ENCODE data around the gene ZMIZ1. TPM values are rescaled to one million over a fixed set of nuclear protein-coding genes. Genes with fewer than 3 reads are reported as not detected.

The ZMIZ1 gene
- total RNA-seq, 1 donor from 2014 or later: 67.6 TPM

DNA sequence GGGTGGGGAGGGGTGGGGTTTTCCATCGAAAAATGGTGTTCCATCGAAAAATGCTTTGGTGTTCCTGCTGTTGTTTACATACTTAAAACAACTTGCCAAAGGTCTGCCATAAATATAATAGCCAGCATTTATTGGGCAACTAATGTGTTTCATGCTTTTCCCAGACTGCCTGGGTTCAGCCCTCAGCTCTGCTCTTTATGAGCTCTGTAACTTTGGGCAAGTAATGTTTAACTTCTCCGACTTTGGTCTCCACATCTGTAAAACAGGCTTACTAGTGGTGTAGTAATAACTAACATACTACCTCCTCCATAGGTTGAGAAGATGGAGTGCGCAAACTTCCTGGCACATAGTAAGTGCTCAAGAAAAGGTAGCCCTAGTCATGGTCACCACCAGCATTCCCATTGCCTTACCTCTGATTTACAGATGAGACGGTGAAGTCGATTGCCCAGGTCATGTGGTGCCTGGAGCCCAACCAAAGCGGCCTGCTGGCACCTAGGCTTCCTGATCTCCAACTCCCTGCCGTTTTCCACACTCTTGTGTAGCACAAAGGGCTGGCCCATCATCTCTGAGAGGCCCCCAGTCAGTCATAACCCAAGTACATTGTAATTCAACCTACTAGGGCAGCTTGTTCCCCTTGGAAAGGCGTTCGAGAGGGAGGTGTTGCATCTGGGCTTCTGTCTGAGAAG lies 8.9 kb downstream of the ZMIZ1 start:
- H3K4me3 Mint-ChIP-seq: no peak overlapping the region
- peaks cover 5% of the 10 kb centered on the region for H3K27me3 Mint-ChIP-seq (ENCODE audit: insufficient read depth)
- H3K9me3 Mint-ChIP-seq: no peaks in the 10 kb centered on the region
- no peaks in the 10 kb centered on the region for H3K36me3 Mint-ChIP-seq (ENCODE audit: low read depth)
- no peak overlapping the region for H3K27ac Mint-ChIP-seq
- no peaks in the 10 kb centered on the region for H3K4me1 Mint-ChIP-seq (ENCODE audit: low read depth)
- DNase-seq (ENCODE audit: low spot score): no peak
- intact Hi-C loops (cut with micrococcal nuclease): no loop called here

DNA sequence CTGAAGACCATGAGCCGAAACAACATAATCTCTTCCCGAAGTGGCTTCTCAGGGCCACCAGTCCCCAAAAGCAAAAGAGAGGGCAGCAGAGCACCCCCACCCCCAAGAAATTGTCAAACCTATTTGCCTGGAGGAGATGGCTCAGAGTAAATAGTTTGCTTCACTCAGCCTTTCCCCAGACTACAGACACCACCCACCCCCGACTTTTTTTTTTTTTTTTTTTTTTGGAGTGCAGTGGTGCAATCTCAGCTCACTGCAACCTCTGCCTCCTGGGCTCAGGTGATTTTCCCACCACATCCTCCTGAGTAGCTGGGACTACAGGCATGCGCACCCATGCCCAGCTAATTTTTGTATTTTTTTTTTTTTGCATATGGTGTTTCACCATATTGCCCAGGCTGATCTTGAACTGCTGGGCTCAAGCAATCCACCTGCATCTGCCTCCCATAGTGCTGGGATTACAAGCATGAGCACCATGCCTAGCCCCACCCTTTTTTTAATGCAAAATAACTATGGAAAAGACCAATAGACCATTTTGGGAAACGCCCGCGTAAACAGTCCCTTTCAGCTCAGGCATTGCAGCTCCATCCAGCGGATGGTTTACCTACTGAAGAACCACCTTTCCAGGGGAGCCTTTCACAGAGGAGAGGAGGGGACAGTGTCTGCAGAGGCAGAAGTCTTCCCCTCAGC lies 9.7 kb downstream of the ZMIZ1 start:
- Mint-ChIP-seq H3K27ac (no peak overlapping the region), H3K4me1 (ENCODE audit: low read depth) (peaks cover 8% of the 10 kb centered on the region), H3K9me3 (no peaks in the 10 kb centered on the region), H3K27me3 (ENCODE audit: insufficient read depth) (peaks cover 2% of the 10 kb centered on the region), H3K4me3 (no peak overlapping the region), H3K36me3 (ENCODE audit: low read depth) (no peaks in the 10 kb centered on the region)
- DNase-seq (ENCODE audit: low spot score): no peak
- intact Hi-C loops (cut with micrococcal nuclease): no loop called here

DNA sequence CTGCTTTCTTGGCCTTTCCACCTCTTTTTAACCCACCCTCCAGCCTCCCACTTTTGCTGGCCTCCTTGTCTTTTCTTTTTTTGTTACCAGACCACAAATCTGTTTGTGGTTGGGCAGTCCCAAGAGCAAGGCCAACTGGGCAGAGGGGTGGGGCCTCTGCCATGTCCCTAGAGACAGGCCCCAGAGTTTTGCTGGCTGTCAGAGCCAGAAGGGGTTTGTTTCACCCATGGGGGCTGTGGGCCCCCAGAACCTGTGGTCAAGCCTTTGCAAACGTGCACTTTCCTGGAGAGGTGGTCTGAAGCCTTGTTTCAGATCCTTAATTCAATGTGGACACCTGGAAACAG lies 10.3 kb downstream of the ZMIZ1 start:
- DNase-seq (ENCODE audit: low spot score): no peak
- H3K27ac Mint-ChIP-seq: no peak overlapping the region
- no peaks in the 10 kb centered on the region for H3K36me3 Mint-ChIP-seq (ENCODE audit: low read depth)
- H3K9me3 Mint-ChIP-seq: no peaks in the 10 kb centered on the region
- H3K4me1 Mint-ChIP-seq (ENCODE audit: low read depth): peaks cover 13% of the 10 kb centered on the region
- H3K27me3 Mint-ChIP-seq (ENCODE audit: insufficient read depth): no peaks in the 10 kb centered on the region
- no peak overlapping the region for H3K4me3 Mint-ChIP-seq
- intact Hi-C loops (cut with micrococcal nuclease): no loop called here

DNA sequence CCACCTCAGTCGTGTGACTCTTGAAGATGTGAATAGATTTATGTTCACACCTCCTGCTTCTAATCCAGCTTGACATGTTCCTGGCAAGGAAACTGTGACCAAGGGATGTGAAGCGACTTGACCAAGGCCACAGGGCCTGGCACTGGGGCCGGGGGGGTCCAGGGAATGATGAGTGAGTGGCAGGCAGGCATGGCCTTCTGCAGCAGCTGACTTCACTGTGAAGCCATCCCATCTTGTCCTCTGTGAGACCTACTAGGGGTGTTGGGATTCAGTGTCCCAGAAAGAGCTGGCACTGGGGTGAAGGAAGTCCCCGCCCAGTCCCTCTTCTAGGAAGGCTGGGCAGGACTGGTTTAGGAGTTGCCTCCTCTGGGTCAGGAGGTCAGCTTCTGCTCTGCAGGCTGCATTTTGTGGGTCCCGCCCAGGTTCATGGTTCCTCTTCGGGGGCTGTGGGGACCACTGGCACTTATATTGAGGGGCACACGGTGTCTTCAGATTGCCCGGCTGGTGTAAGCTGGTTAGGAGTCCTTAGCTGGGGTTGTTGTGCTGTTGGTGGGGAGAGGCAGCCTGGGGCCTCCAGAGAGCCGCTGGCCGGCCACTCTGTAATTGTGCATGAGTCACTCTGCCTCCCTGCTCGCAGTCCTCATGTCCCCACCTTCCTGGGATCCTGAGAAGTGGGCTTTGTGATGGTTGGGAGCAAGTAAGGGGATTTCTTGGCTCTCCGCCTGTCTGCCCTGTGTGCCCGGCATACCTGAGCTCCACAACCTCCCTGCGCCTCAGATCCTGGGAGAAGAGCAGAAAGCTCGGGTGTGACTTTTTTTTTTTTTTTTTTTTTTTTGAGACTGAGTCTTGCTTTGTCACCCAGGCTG lies 11.0 kb downstream of the ZMIZ1 start:
- H3K4me1 Mint-ChIP-seq (ENCODE audit: low read depth): peaks cover 20% of the 10 kb centered on the region
- no peak overlapping the region for H3K27ac Mint-ChIP-seq
- DNase-seq (ENCODE audit: low spot score): no peak
- no peak overlapping the region for H3K4me3 Mint-ChIP-seq
- no peaks in the 10 kb centered on the region for H3K36me3 Mint-ChIP-seq (ENCODE audit: low read depth)
- no peaks in the 10 kb centered on the region for H3K9me3 Mint-ChIP-seq
- intact Hi-C loops (cut with micrococcal nuclease): no loop called here
- no peaks in the 10 kb centered on the region for H3K27me3 Mint-ChIP-seq (ENCODE audit: insufficient read depth)

DNA sequence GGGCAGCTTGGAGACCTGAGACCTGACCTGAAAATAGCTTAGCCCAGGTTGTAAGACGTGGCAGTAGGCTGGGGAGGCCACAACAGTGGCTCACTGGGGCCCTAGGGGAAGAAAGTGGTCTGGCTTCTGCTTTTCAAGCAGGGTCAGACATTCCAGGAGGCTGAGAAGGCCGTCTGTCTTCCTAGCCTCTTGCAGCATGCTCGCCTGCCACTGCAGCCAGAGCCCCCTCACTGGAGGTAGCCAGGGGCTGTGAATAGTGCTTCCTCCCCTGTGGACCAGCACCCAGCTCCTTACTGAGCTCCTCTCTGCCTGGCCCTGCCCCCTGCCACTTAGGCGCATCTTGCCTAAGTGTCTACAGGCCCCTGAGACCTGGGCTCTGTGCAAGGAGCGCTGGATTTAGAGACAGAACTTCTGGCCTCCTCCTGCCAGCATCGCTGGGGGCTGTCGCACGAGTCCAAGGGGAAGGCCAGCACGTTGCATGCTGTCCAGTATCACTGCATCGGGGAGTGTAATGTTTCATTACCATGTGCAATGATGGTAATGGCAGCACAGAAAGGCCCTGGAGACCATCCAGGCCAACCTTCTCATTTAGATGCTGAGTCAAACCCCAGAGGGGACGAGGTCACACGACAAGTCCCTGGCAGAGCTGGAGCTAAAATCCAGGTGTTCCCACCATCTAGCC lies 12.7 kb downstream of the ZMIZ1 start:
- DNase-seq (ENCODE audit: low spot score): no peak
- peaks cover 25% of the 10 kb centered on the region for H3K4me1 Mint-ChIP-seq (ENCODE audit: low read depth)
- intact Hi-C loops (cut with micrococcal nuclease): no loop called here
- no peak overlapping the region for H3K4me3 Mint-ChIP-seq
- peaks cover 2% of the 10 kb centered on the region for H3K27me3 Mint-ChIP-seq (ENCODE audit: insufficient read depth)
- H3K36me3 Mint-ChIP-seq (ENCODE audit: low read depth): no peaks in the 10 kb centered on the region
- no peaks in the 10 kb centered on the region for H3K9me3 Mint-ChIP-seq
- H3K27ac Mint-ChIP-seq: no peak overlapping the region

- no peaks in the 10 kb centered on the region for H3K9me3 Mint-ChIP-seq
- peaks cover 25% of the 10 kb centered on the region for H3K4me1 Mint-ChIP-seq (ENCODE audit: low read depth)
- no peak overlapping the region for H3K4me3 Mint-ChIP-seq
- no peaks in the 10 kb centered on the region for H3K36me3 Mint-ChIP-seq (ENCODE audit: low read depth)
- peaks cover 2% of the 10 kb centered on the region for H3K27me3 Mint-ChIP-seq (ENCODE audit: insufficient read depth)
- DNase-seq (ENCODE audit: low spot score): no peak
- no peak overlapping the region for H3K27ac Mint-ChIP-seq
- intact Hi-C loops (cut with micrococcal nuclease): no loop called here
Measured at GRCh38 chr10:79082035-79082373, 13.2 kb downstream of the ZMIZ1 start.

GRCh38 chr10:79082631-79083596 lies 14.1 kb downstream of the ZMIZ1 start:
- H3K4me3 Mint-ChIP-seq: no peak overlapping the region
- DNase-seq (ENCODE audit: low spot score): no peak
- intact Hi-C loops (cut with micrococcal nuclease): no loop called here
- H3K36me3 Mint-ChIP-seq (ENCODE audit: low read depth): peaks cover 2% of the 10 kb centered on the region
- peaks cover 31% of the 10 kb centered on the region for H3K4me1 Mint-ChIP-seq (ENCODE audit: low read depth)
- peaks cover 2% of the 10 kb centered on the region for H3K27me3 Mint-ChIP-seq (ENCODE audit: insufficient read depth)
- H3K9me3 Mint-ChIP-seq: no peaks in the 10 kb centered on the region
- H3K27ac Mint-ChIP-seq: no peak overlapping the region

GRCh38 chr10:79084012-79084971 lies 15.5 kb downstream of the ZMIZ1 start:
- peaks cover 31% of the 10 kb centered on the region for H3K4me1 Mint-ChIP-seq (ENCODE audit: low read depth)
- peak overlapping the region; percentile 38 for H3K27ac Mint-ChIP-seq
- intact Hi-C loops (cut with micrococcal nuclease): no loop called here
- peaks cover 2% of the 10 kb centered on the region for H3K27me3 Mint-ChIP-seq (ENCODE audit: insufficient read depth)
- no peaks in the 10 kb centered on the region for H3K9me3 Mint-ChIP-seq
- peaks cover 2% of the 10 kb centered on the region for H3K36me3 Mint-ChIP-seq (ENCODE audit: low read depth)
- no peak for DNase-seq (ENCODE audit: low spot score)
- no peak overlapping the region for H3K4me3 Mint-ChIP-seq

DNA sequence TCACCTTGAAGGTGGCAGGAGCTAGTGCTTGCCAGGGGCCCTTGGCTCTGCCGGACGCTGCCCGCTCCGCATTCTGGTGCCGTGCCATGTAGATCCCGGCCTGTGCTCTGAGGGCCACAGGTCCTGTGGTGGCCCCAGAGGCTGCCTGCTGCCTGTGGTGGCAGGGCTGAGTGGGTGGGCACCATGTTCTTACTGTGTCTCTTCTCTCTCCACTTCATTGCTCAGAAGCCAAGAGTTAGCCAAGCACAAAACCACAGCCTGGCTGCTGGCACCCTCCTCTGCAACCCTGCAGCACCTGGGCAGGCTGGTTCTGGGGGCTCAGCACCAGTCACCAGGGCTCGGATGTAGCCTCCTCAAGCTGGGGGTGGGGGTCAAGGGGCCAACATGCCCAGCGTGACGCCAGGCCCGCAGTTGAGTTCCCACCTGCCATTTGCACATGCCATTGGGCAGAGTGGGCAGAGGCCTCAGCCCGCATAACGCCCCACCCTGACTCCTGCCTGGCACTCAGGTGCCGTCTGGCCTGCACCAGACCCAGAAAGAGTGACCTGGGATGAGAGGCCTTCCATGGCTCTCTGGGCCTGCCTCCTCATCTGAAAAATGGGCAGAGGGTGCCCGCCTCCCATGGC lies 16.3 kb downstream of the ZMIZ1 start:
- no peak for DNase-seq (ENCODE audit: low spot score)
- H3K27me3 Mint-ChIP-seq (ENCODE audit: insufficient read depth): peaks cover 2% of the 10 kb centered on the region
- no peak overlapping the region for H3K27ac Mint-ChIP-seq
- no peaks in the 10 kb centered on the region for H3K9me3 Mint-ChIP-seq
- peaks cover 2% of the 10 kb centered on the region for H3K36me3 Mint-ChIP-seq (ENCODE audit: low read depth)
- peaks cover 31% of the 10 kb centered on the region for H3K4me1 Mint-ChIP-seq (ENCODE audit: low read depth)
- H3K4me3 Mint-ChIP-seq: no peak overlapping the region
- intact Hi-C loops (cut with micrococcal nuclease): no loop called here

GRCh38 chr10:79086822-79087221 lies 18.1 kb downstream of the ZMIZ1 start:
- H3K9me3 Mint-ChIP-seq: no peaks in the 10 kb centered on the region
- H3K4me1 Mint-ChIP-seq (ENCODE audit: low read depth): peaks cover 31% of the 10 kb centered on the region
- intact Hi-C loops (cut with micrococcal nuclease): no loop called here
- peaks cover 5% of the 10 kb centered on the region for H3K27me3 Mint-ChIP-seq (ENCODE audit: insufficient read depth)
- no peak overlapping the region for H3K4me3 Mint-ChIP-seq
- no peak for DNase-seq (ENCODE audit: low spot score)
- no peak overlapping the region for H3K27ac Mint-ChIP-seq
- peaks cover 2% of the 10 kb centered on the region for H3K36me3 Mint-ChIP-seq (ENCODE audit: low read depth)

DNA sequence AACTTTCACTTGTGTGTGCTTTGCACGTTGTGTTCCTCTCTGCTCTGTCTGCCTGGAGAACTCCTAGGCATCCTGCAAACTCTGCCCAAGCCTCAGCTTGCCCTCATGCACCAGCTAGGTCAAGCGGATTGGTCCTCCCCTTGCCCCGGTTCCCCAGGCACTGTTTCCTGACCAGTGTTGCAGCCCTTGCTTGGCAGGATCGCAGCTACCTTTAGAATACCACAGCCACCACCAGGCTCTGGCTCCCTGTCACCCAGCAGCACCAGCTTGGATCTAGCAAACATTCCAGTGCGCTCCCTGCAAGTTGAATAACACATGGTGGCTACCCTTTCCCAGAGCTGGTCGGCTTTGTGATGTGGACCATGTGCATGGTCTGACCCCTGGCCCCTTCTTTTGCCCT lies 19.0 kb downstream of the ZMIZ1 start:
- H3K27me3 Mint-ChIP-seq (ENCODE audit: insufficient read depth): peaks cover 5% of the 10 kb centered on the region
- H3K36me3 Mint-ChIP-seq (ENCODE audit: low read depth): peaks cover 2% of the 10 kb centered on the region
- no peak overlapping the region for H3K4me3 Mint-ChIP-seq
- no peak for DNase-seq (ENCODE audit: low spot score)
- H3K9me3 Mint-ChIP-seq: no peaks in the 10 kb centered on the region
- H3K27ac Mint-ChIP-seq: no peak overlapping the region
- H3K4me1 Mint-ChIP-seq (ENCODE audit: low read depth): peaks cover 34% of the 10 kb centered on the region
- intact Hi-C loops (cut with micrococcal nuclease): no loop called here
